Measurements from ENCODE around the gene CLEC2D.
"Not testable (repeated sequence)": the region's sequence is repeated elsewhere in the genome, so short reads cannot be mapped to it uniquely, and the experiment has no call there.

The CLEC2D gene

GRCh38 chr12:9669534-9669933, at the start of gene CLEC2D:
CLEC2D (plus strand) TSS chr12:9669713; CDS start chr12:9669735, 22 bp downstream.
- DNase-seq (ENCODE audit: low read depth): no peak

- DNase-seq (ENCODE audit: low read depth): no peak
These were observed 44.5 kb upstream of the CLEC2D start for GRCh38 chr12:9625019-9625418.

GRCh38 chr12:9626291-9626690, 43.2 kb upstream of the CLEC2D start:
- no peak for DNase-seq (ENCODE audit: low read depth)

GRCh38 chr12:9626821-9627220, 42.7 kb upstream of the CLEC2D start:
- DNase-seq (ENCODE audit: low read depth): no peak

- DNase-seq (ENCODE audit: low read depth): no peak
These were observed 36.7 kb upstream of the CLEC2D start for GRCh38 chr12:9632766-9633165.

GRCh38 chr12:9634177-9634803, 35.2 kb upstream of the CLEC2D start:
- no peak for DNase-seq (ENCODE audit: low read depth)

GRCh38 chr12:9634969-9635754, 34.4 kb upstream of the CLEC2D start:
- no peak for DNase-seq (ENCODE audit: low read depth)

- DNase-seq (ENCODE audit: low read depth): no peak
These were observed 33.2 kb upstream of the CLEC2D start for GRCh38 chr12:9636150-9636850.

GRCh38 chr12:9636851-9637206, 32.7 kb upstream of the CLEC2D start:
- no peak for DNase-seq (ENCODE audit: low read depth)

- no peak for DNase-seq (ENCODE audit: low read depth)
These were observed 29.5 kb upstream of the CLEC2D start for GRCh38 chr12:9640024-9640423.

GRCh38 chr12:9642606-9643265, 26.8 kb upstream of the CLEC2D start:
- DNase-seq (ENCODE audit: low read depth): no peak

- no peak for DNase-seq (ENCODE audit: low read depth)
These were observed 26.2 kb upstream of the CLEC2D start for GRCh38 chr12:9643266-9643660.

GRCh38 chr12:9644985-9645551, 24.4 kb upstream of the CLEC2D start:
- not testable (repeated sequence) for DNase-seq (ENCODE audit: low read depth)

- no peak for DNase-seq (ENCODE audit: low read depth)
These were observed 22.4 kb upstream of the CLEC2D start for GRCh38 chr12:9646794-9647781.

GRCh38 chr12:9647825-9648700, 21.4 kb upstream of the CLEC2D start:
- peak; percentile 86 for DNase-seq (ENCODE audit: low read depth)

GRCh38 chr12:9648701-9649531, 20.6 kb upstream of the CLEC2D start:
- DNase-seq (ENCODE audit: low read depth): no peak

- no peak for DNase-seq (ENCODE audit: low read depth)
These were observed 20.0 kb upstream of the CLEC2D start for GRCh38 chr12:9649532-9649940.

- no peak for DNase-seq (ENCODE audit: low read depth)
These were observed 19.3 kb upstream of the CLEC2D start for GRCh38 chr12:9650151-9650576.

- DNase-seq (ENCODE audit: low read depth): peak; percentile 87
These were observed 18.2 kb upstream of the CLEC2D start for GRCh38 chr12:9651265-9651729.

Measured in CMK (cell line).